ENCODE results near the gene ASPSCR1.

DNA sequence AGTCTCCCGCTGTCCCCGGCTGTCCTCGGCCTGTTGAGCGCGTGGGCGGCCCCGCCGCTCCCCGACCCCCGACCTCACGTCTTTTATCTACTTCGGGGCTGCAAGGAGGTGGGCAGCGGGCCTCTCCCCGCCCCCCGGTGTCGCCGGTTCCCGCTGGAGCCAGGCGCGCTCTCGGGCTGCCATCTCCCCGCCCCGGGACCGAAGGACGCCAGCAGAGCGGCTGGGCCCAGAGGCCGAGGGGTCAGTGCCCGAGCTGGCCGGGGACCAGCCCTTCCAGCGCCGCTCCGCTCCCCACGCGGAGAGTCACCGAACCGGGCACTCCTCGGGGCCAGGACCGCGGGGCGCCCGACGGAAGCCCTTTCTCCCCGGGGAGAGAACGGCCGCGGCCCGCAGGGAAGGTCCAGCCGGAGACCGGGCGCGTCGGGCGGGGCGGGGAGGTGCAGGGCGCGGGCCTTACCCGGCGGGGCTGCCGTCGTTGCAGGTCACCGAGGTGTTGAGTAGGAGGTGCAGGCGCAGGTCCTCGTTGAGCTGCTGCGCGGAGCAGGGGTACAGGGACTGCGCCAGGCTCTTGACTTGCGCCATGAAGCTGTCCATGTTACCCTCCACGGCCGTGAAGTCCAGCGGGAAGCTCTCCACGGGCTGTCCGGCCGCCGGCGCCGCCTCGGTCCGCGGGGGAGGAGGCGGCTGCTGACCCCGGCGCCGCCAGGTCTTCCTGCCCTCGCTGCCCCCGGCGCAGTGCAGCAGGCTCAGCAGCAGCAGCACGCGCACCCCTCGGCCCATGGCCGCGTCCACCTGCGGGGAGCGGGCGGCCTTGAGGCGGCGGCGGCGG, 17.1 kb upstream of the ASPSCR1 start:
- TF ChIP-seq, protein P1, sequence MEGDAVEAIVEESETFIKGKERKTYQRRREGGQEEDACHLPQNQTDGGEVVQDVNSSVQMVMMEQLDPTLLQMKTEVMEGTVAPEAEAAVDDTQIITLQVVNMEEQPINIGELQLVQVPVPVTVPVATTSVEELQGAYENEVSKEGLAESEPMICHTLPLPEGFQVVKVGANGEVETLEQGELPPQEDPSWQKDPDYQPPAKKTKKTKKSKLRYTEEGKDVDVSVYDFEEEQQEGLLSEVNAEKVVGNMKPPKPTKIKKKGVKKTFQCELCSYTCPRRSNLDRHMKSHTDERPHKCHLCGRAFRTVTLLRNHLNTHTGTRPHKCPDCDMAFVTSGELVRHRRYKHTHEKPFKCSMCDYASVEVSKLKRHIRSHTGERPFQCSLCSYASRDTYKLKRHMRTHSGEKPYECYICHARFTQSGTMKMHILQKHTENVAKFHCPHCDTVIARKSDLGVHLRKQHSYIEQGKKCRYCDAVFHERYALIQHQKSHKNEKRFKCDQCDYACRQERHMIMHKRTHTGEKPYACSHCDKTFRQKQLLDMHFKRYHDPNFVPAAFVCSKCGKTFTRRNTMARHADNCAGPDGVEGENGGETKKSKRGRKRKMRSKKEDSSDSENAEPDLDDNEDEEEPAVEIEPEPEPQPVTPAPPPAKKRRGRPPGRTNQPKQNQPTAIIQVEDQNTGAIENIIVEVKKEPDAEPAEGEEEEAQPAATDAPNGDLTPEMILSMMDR (conservative IDR thresholded peaks at IDR 0.05; ENCODE audit: low read length) = no peak
- TF ChIP-seq EZH2phosphoT487 (IDR thresholded peaks at IDR 0.05; ENCODE audit: borderline replicate concordance, low read depth, low read length) = no peak
